K562 (cell line): ENCODE measurements around the gene CACNA1E. TPM values are rescaled to one million over a fixed set of nuclear protein-coding genes. Genes with fewer than 3 reads are reported as not detected.

Source experiments
- CBX8 ChIP-seq: fragments of 200-600 bp; sonication (generic); IDR thresholded peaks from 2 replicates; pipeline ENCODE4 v1.6.1; 2012; ENCODE audit warnings: borderline replicate concordance, mixed run types, low read depth, mild to moderate bottlenecking, moderate library complexity, mixed read lengths, low read length, control low read depth, inconsistent platforms; ENCODE audit not compliant: poor library complexity, severe bottlenecking; ENCODE audit errors: extremely low read depth
- UBTF ChIP-seq, 2 experiments: IDR thresholded peaks; 2 replicates each; pipeline ENCODE4 v1.6.1; 2012; ENCODE audit warnings: improper control_type of control experiment in 2 of 2, low read depth in 2 of 2, low read length in 2 of 2, borderline replicate concordance in 1 of 2
- ZNF551 ChIP-seq: fragments of 250-450 bp; sonication (Bioruptor Pico); IDR thresholded peaks from 2 replicates; pipeline ENCODE4 v1.5.0; 2021; ENCODE audit warnings: mild to moderate bottlenecking, moderate library complexity
- polyA plus RNA-seq, 8 experiments: library from polyadenylated mRNA; depleted of rRNA in 4 of 8; stranded (reverse) in 5 of 8; unstranded in 3 of 8; fragments of >200 nt; fragmentation: Nextera tagmentation in 2 of 8; fragmentation: Illumina TruSeq in 1 of 8; extraction: Ambion mirVana in 2 of 8; extraction: Trizol in 1 of 8; gene quantifications; 2 replicates each; pipeline versions ENCODE4 v1.2.1 to v1.2.3, GENCODE V29; 2011 to 2014; ENCODE audit warnings: inconsistent platforms in 1 of 8, missing spikeins in 1 of 8
- total RNA-seq, 7 experiments: library from RNA; depleted of rRNA in 6 of 7; stranded (reverse); fragments of >200 nt in 6 of 7; fragmentation: Illumina TruSeq in 2 of 7; extraction: Trizol in 2 of 7; gene quantifications; 2 replicates each; pipeline versions ENCODE4 v1.2.1 to v1.2.3, GENCODE V29; 2011 to 2021; ENCODE audit warnings: low replicate concordance in 1 of 7
- TF ChIP-seq, protein P1 (sequence below): fragments of 250-450 bp; sonication (Bioruptor Pico); IDR thresholded peaks from 2 replicates; pipeline ENCODE4 v1.4.0; 2020
- TF ChIP-seq, protein P2 (sequence below): fragments of 250-450 bp; sonication (Bioruptor Pico); IDR thresholded peaks from 2 replicates; pipeline ENCODE4 v1.8.0; 2021; ENCODE audit warnings: borderline replicate concordance, mild to moderate bottlenecking, moderate library complexity; ENCODE audit not compliant: poor library complexity, severe bottlenecking

CACNA1E gene
- total and polyA plus RNA-seq, 9 of the 15 experiments (the other 6 are each of a cell fraction or from before 2014, with no cell fraction given): under 0.01 to 0.04 TPM; not detected in 7

DNA sequence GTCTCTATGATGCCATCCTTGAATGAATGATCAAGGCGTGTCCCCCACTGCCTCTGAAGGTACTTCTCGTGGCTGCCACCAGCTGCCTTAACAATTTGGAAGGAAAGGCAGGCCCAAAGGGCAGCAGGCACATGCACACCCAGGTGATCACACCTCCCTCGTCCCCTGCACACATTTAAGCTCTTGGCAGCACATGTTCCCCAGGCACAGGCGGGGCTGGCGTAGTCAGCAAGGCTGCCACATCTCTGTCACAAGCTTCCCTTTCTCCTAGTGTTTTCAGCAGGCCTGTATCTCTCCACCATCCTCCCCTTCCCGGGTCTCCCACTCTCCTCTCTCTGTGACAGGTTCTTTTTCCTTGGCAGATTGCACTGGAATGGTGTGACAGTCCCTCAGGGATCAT, 111.9 kb downstream of the CACNA1E start (continued):
- TF ChIP-seq CBX8: no peak
- TF ChIP-seq, protein P1, sequence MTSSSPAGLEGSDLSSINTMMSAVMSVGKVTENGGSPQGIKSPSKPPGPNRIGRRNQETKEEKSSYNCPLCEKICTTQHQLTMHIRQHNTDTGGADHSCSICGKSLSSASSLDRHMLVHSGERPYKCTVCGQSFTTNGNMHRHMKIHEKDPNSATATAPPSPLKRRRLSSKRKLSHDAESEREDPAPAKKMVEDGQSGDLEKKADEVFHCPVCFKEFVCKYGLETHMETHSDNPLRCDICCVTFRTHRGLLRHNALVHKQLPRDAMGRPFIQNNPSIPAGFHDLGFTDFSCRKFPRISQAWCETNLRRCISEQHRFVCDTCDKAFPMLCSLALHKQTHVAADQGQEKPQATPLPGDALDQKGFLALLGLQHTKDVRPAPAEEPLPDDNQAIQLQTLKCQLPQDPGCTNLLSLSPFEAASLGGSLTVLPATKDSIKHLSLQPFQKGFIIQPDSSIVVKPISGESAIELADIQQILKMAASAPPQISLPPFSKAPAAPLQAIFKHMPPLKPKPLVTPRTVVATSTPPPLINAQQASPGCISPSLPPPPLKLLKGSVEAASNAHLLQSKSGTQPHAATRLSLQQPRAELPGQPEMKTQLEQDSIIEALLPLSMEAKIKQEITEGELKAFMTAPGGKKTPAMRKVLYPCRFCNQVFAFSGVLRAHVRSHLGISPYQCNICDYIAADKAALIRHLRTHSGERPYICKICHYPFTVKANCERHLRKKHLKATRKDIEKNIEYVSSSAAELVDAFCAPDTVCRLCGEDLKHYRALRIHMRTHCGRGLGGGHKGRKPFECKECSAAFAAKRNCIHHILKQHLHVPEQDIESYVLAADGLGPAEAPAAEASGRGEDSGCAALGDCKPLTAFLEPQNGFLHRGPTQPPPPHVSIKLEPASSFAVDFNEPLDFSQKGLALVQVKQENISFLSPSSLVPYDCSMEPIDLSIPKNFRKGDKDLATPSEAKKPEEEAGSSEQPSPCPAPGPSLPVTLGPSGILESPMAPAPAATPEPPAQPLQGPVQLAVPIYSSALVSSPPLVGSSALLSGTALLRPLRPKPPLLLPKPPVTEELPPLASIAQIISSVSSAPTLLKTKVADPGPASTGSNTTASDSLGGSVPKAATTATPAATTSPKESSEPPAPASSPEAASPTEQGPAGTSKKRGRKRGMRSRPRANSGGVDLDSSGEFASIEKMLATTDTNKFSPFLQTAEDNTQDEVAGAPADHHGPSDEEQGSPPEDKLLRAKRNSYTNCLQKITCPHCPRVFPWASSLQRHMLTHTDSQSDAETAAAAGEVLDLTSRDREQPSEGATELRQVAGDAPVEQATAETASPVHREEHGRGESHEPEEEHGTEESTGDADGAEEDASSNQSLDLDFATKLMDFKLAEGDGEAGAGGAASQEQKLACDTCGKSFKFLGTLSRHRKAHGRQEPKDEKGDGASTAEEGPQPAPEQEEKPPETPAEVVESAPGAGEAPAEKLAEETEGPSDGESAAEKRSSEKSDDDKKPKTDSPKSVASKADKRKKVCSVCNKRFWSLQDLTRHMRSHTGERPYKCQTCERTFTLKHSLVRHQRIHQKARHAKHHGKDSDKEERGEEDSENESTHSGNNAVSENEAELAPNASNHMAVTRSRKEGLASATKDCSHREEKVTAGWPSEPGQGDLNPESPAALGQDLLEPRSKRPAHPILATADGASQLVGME (CRISPR knock-in tag): no peak
- TF ChIP-seq, protein P2, sequence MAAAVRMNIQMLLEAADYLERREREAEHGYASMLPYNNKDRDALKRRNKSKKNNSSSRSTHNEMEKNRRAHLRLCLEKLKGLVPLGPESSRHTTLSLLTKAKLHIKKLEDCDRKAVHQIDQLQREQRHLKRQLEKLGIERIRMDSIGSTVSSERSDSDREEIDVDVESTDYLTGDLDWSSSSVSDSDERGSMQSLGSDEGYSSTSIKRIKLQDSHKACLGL (CRISPR knock-in tag): no peak
- TF ChIP-seq ZNF551: no peak
- TF ChIP-seq UBTF (IDR thresholded peaks at IDR 0.05; ENCODE audit: borderline replicate concordance in 1 of 2, low read depth in 2 of 2, low read length in 2 of 2): no peak
